A673 (cell line): Measurements from ENCODE around the gene IL1RN.

Experiments used
- EZH2 ChIP-seq: fragments of 200-600 bp; sonication (generic); IDR thresholded peaks from 2 replicates; pipeline ENCODE4 v1.6.1; 2017; ENCODE audit warnings: borderline replicate concordance, low read depth, mild to moderate bottlenecking, mixed read lengths, antibody characterized with exemption, low read length; ENCODE audit not compliant: poor library complexity, severe bottlenecking
- TF ChIP-seq, protein P1 (sequence below): fragments of 300-800, 200-600 bp; sonication (generic); conservative IDR thresholded peaks from 2 replicates; pipeline ENCODE4 v1.5.1; 2017; ENCODE audit warnings: low read depth, mild to moderate bottlenecking, antibody characterized with exemption, low read length, moderate library complexity, mixed read lengths

DNA sequence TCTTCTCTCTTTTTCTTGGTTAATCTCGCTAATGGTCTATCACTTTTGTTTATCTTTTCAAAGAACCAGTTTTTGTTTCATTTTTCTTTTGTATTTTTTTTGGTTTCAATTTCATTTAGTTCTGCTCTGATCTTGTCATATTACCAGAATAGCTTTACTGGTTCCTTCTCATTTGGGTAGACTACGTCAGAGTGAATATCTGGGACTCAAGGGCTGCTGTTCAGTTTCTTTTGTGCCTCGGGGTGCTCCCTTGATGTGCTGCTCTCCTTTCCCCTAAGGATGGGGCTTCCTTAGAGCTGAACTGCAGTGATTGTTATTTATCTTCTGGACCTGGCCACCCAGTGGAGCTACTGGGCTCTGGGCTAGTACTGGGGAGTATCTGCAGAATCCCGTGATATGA, 29.4 kb upstream of the IL1RN start:
- TF ChIP-seq, protein P1, sequence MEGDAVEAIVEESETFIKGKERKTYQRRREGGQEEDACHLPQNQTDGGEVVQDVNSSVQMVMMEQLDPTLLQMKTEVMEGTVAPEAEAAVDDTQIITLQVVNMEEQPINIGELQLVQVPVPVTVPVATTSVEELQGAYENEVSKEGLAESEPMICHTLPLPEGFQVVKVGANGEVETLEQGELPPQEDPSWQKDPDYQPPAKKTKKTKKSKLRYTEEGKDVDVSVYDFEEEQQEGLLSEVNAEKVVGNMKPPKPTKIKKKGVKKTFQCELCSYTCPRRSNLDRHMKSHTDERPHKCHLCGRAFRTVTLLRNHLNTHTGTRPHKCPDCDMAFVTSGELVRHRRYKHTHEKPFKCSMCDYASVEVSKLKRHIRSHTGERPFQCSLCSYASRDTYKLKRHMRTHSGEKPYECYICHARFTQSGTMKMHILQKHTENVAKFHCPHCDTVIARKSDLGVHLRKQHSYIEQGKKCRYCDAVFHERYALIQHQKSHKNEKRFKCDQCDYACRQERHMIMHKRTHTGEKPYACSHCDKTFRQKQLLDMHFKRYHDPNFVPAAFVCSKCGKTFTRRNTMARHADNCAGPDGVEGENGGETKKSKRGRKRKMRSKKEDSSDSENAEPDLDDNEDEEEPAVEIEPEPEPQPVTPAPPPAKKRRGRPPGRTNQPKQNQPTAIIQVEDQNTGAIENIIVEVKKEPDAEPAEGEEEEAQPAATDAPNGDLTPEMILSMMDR = no peak
- no peak for TF ChIP-seq EZH2
